Endothelial cell (in vitro differentiated cells): Measurements from ENCODE around the gene NDUFB4. TPM values are rescaled to one million over a fixed set of nuclear protein-coding genes. Genes with fewer than 3 reads are reported as not detected.

Experiments
- DNase-seq: peaks from one replicate; pipeline ENCODE4 v3.0.0; 2021; ENCODE audit warnings: low spot score
- H3K27ac Mint-ChIP-seq: one replicate; pipeline ENCODE4 v1.8.0; 2021; ENCODE audit warnings: mixed read lengths, inconsistent platforms; ENCODE audit not compliant: unreplicated experiment
- H3K27me3 Mint-ChIP-seq: one replicate; pipeline ENCODE4 v1.8.0; 2021; ENCODE audit warnings: mild to moderate bottlenecking, moderate library complexity, mixed read lengths, inconsistent platforms; ENCODE audit not compliant: unreplicated experiment
- H3K36me3 Mint-ChIP-seq: one replicate; pipeline ENCODE4 v1.8.0; 2021; ENCODE audit warnings: mild to moderate bottlenecking, low read depth, mixed read lengths, inconsistent platforms; ENCODE audit not compliant: unreplicated experiment
- H3K4me1 Mint-ChIP-seq: one replicate; pipeline ENCODE4 v1.8.0; 2021; ENCODE audit warnings: mild to moderate bottlenecking, mixed read lengths, inconsistent platforms; ENCODE audit not compliant: unreplicated experiment
- H3K4me3 Mint-ChIP-seq: one replicate; pipeline ENCODE4 v1.8.0; 2021; ENCODE audit warnings: mild to moderate bottlenecking, mixed read lengths, inconsistent platforms; ENCODE audit not compliant: unreplicated experiment
- H3K9me3 Mint-ChIP-seq: one replicate; pipeline ENCODE4 v1.8.0; 2021; ENCODE audit warnings: mixed read lengths, inconsistent platforms; ENCODE audit not compliant: unreplicated experiment
- CTCF ChIP-seq: fragments of 200-600 bp; sonication (generic); IDR thresholded peaks from one replicate; pipeline ENCODE4 v1.5.0; 2021; ENCODE audit warnings: antibody characterized with exemption; ENCODE audit not compliant: unreplicated experiment
- total RNA-seq: library from RNA; stranded (reverse); fragmentation: NEBNext Ultra II Directional; extraction: Animal tissue kit (Norgen Biotek cat#: 25700); gene quantifications from one replicate; pipeline ENCODE4 v1.2.1, GENCODE V29; 2021; ENCODE audit not compliant: unreplicated experiment

Gene NDUFB4
- total RNA-seq, 1 donor from 2014 or later: 92.6 TPM

- Mint-ChIP-seq H3K27ac (no peak overlapping the region), H3K9me3 (no peaks in the 10 kb centered on the region), H3K27me3 (no peaks in the 10 kb centered on the region), H3K4me1 (peaks cover 15% of the 10 kb centered on the region), H3K36me3 (no peaks in the 10 kb centered on the region), H3K4me3 (no peak overlapping the region)
- TF ChIP-seq CTCF: no peak
- DNase-seq: no peak
Observed at GRCh38 chr3:120640231-120640630, 44.1 kb downstream of the NDUFB4 start.

- Mint-ChIP-seq H3K4me3 (no peak overlapping the region), H3K27me3 (no peaks in the 10 kb centered on the region), H3K4me1 (peaks cover 15% of the 10 kb centered on the region), H3K9me3 (no peaks in the 10 kb centered on the region), H3K27ac (no peak overlapping the region), H3K36me3 (no peaks in the 10 kb centered on the region)
- no peak for DNase-seq
- TF ChIP-seq CTCF: no peak
Observed at GRCh38 chr3:120641696-120642246, 45.6 kb downstream of the NDUFB4 start.

GRCh38 chr3:120642368-120642948, 46.3 kb downstream of the NDUFB4 start:
- DNase-seq: no peak
- Mint-ChIP-seq H3K36me3 (no peaks in the 10 kb centered on the region), H3K27me3 (no peaks in the 10 kb centered on the region), H3K4me1 (peaks cover 15% of the 10 kb centered on the region), H3K9me3 (no peaks in the 10 kb centered on the region), H3K4me3 (no peak overlapping the region), H3K27ac (no peak overlapping the region)
- no peak for TF ChIP-seq CTCF

DNA sequence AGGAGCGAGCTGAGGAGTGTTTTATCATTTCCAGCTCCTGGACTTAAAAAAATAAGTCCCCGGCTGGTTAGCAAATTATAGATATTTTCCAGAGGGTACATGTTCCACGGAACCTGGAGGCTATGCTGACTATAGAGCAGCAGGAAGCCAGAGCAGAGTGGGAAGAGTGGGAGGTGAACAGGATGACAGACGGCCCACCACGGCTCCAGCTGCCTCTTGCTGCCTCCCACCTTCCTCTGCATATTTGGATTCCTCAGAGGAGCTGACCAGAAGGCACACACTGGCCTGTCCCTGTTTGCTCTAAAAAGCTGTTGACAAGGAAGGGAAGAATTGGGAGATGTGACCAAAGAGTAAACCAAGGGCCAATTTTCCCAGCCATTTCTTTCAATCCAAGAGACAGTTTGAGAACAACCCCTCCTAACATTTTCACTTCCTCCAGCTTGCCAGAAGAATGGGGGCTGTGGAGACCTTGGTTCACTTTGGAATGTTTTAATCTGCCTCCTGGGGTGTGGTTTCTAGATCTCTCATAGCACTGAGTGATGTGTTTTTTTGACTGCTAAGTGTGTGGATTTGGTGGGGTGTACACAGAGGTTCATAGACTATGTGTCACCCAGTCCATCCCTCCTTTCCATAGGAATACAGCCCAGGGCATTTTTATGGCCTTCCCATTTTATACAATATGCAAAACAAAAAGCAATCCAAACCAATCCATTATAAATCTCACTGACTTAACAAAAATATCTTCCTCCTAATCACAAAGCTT, 49.1 kb downstream of the NDUFB4 start:
- DNase-seq: no peak
- Mint-ChIP-seq H3K27ac (no peak overlapping the region), H3K27me3 (no peaks in the 10 kb centered on the region), H3K9me3 (no peaks in the 10 kb centered on the region), H3K4me3 (no peak overlapping the region), H3K36me3 (peaks cover 2% of the 10 kb centered on the region), H3K4me1 (peaks cover 15% of the 10 kb centered on the region)
- TF ChIP-seq CTCF: no peak
